ENCODE data around the gene LSAMP.

- TF ChIP-seq POLR2AphosphoS5 (IDR thresholded peaks at IDR 0.05) (no peak), CTCF (IDR thresholded peaks at IDR 0.05) (no peak)
Measured at GRCh38 chr3:116338713-116339112, 106.6 kb downstream of the LSAMP start.

Data from sigmoid colon (tissue), 4 donors.